Colonic mucosa (tissue), 4 donors: Measurements from ENCODE around the gene C15orf62. TPM values are rescaled to one million over a fixed set of nuclear protein-coding genes. Genes with fewer than 3 reads are reported as not detected.

Experiments
- DNase-seq: peaks from one replicate; pipeline ENCODE4 v3.0.0-alpha.2; 2020
- H3K27ac ChIP-seq: fragments of 200-600 bp; one replicate; pipeline ENCODE4 v1.8.0; 2021
- H3K27me3 ChIP-seq: fragments of 200-600 bp; one replicate; pipeline ENCODE4 v1.8.0; 2021
- H3K36me3 ChIP-seq: fragments of 200-600 bp; one replicate; pipeline ENCODE4 v1.8.0; 2021
- H3K4me1 ChIP-seq: fragments of 200-600 bp; one replicate; pipeline ENCODE4 v1.8.0; 2021; ENCODE audit warnings: mild to moderate bottlenecking
- H3K4me3 ChIP-seq: fragments of 200-600 bp; one replicate; pipeline ENCODE4 v1.8.0; 2021
- H3K9ac ChIP-seq, 2 donors: one replicate each; pipeline ENCODE4 v1.7.0; 2013; ENCODE audit warnings: control low read depth in 2 of 2, low read depth in 2 of 2, low read length in 2 of 2
- H3K9me3 ChIP-seq: fragments of 200-600 bp; one replicate; pipeline ENCODE4 v1.8.0; 2021
- CTCF ChIP-seq: fragments of 200-600 bp; IDR thresholded peaks from one replicate; pipeline ENCODE4 v1.8.0; 2022; ENCODE audit warnings: antibody characterized with exemption, mild to moderate bottlenecking
- intact Hi-C: fragments of 100-400 bp; cut with DNase I; formaldehyde crosslinking; loops from one replicate; pipeline ENCODE4 v1.14.1; 2022
- total RNA-seq, 2 donors: library from RNA; stranded (reverse); fragmentation: NEBNext Ultra II Directional in 1 of 2; extraction: Animal tissue kit (Norgen Biotek cat#: 25700) in 1 of 2; gene quantifications; one replicate each; pipeline ENCODE4 v1.2.1, GENCODE V29; 2021
- donor health status: healthy.
- donor health status: DM: no; HTN: no; CAD: no.
- donor health status: DM: no; HTN: no; CAD: no.

Gene C15orf62
- total RNA-seq, 2 donors from 2014 or later, result 0.74 to 0.80 TPM

DNA sequence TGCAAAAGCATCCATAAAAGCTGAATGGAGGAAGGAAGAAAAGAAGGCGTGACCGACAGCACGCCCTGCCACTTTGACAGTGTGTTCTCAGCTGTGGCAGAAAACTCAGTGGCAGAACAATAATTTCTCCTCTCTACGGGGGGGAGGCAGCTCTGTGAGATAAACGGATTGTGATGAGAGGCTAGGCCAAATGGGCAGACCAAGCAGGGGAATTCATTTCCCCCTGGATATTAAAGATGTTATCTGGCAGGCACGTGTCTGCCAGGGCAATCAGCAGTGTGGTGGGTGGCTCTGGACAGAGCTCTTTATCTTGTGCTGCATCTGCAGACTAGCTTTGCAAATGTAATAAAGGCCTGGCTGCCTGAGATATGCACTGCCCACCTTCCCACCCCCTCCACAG is 12.8 kb upstream of the C15orf62 start:
- no peaks in the 10 kb centered on the region for H3K9me3 ChIP-seq
- intact Hi-C loops, result no loop called here
- no peaks in the 10 kb centered on the region for H3K4me1 ChIP-seq
- H3K9ac ChIP-seq, result no peak overlapping the region
- H3K4me3 ChIP-seq, result no peak overlapping the region
- no peak for TF ChIP-seq CTCF
- DNase-seq, result no peak
- H3K27me3 ChIP-seq, result no peaks in the 10 kb centered on the region
- peaks cover 1% of the 10 kb centered on the region for H3K36me3 ChIP-seq
- no peak overlapping the region for H3K27ac ChIP-seq

GRCh38 chr15:40759961-40760360 is 9.8 kb upstream of the C15orf62 start:
- Histone ChIP-seq H3K36me3 (no peaks in the 10 kb centered on the region), H3K9ac (no peak overlapping the region), H3K4me3 (no peak overlapping the region), H3K4me1 (peaks cover 3% of the 10 kb centered on the region), H3K27me3 (no peaks in the 10 kb centered on the region), H3K27ac (no peak overlapping the region), H3K9me3 (no peaks in the 10 kb centered on the region)
- no peak for TF ChIP-seq CTCF
- no peak for DNase-seq
- intact Hi-C loops, result no loop called here

DNA sequence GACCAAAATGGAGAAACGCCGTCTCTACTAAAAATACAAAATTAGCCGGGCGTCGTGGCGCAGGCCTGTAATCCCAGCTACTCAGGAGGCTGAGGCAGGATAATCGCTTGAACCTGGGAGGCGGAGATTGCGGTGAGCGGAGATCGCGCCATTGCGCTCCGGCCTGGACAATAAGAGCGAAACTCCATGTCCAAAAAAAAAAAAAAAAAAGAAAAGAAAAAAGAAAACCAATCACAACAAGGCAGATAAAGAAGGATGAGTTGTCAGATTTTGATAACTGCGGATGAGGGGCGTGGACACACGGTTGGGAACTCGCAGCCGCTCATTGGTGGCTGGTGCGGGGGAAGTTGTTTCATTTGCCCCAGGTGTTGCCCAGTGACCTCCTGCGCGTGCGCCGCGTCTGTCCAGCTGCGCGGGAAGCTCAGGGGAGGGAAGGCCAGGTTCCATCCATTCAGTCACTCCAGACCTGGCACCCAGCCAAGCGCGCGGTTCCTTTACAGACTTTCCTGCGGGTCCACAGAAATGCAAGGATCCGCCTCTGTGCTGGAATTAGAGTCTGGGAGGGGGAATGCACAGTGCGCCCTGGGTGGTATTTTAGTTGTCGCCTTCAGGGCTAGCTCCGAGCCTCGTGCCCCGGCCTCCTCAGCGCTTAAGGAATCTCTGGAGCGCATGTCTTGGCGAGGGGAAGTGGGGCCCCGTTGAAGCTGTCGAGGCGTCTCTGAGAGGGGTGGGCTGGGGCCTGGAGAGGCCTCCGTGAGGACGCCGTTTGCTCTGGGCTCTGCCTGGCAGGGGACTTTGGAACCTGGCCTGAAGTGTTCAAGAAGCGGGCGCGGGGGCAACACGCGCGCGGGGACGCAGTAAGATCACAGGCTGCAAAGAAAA is 6.6 kb upstream of the C15orf62 start:
- no peaks in the 10 kb centered on the region for H3K9me3 ChIP-seq
- H3K4me3 ChIP-seq, result peak overlapping the region; percentile 59
- no peak for TF ChIP-seq CTCF
- peak overlapping the region; percentile 88 for H3K27ac ChIP-seq
- H3K9ac ChIP-seq, result peak overlapping the region; percentile 76 to 81
- no peaks in the 10 kb centered on the region for H3K27me3 ChIP-seq
- intact Hi-C loops, result no loop called here
- peak; percentile 90 for DNase-seq
- peaks cover 14% of the 10 kb centered on the region for H3K4me1 ChIP-seq
- H3K36me3 ChIP-seq, result no peaks in the 10 kb centered on the region

DNA sequence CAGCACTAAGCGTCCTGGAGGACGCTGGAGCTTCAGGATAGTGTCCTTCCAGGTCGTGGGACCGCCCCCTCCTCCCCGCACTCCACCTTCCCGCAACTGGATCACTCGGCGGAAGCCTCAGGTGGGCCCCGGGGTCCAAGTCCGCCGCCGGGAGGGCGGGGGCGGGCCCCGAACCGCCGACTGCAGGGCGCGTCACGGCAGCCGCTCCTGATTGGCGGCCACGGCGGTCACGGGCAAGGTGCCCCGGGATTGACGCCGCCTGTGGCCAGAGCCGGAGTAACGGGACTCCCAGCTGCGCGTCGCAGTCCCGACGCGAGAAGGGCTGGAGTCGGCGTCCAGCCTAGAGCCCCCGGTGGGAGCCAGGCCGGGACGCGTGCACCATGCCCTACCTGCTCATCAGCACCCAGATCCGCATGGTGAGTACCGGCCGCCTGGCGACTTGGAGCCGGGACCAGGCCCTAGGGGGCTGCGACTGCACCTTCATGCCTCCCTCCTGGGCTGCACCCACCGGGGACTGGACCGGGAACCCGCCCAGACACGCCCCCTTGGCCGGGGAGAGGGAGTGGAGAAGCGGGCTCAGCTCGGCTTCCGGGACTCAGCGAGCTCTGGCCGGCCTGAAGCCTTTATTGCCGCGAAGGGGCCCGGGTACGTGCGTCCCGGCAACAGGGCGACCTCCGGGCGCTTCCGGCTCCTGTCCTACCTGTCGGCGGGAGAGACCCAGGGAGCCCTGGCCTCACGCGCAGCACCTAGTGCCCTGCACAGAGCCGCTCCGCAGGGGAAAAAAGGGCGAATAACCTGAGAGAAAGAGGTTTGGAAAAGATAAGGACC is 5.8 kb upstream of the C15orf62 start, which contains the start of gene GCHFR:
GCHFR (plus strand) TSS at position 268 of the 828 bp plus-strand sequence; CDS start at position 381, 113 bp downstream.
- peaks cover 18% of the 10 kb centered on the region for H3K4me1 ChIP-seq
- peak; percentile 40 for TF ChIP-seq CTCF

DNA sequence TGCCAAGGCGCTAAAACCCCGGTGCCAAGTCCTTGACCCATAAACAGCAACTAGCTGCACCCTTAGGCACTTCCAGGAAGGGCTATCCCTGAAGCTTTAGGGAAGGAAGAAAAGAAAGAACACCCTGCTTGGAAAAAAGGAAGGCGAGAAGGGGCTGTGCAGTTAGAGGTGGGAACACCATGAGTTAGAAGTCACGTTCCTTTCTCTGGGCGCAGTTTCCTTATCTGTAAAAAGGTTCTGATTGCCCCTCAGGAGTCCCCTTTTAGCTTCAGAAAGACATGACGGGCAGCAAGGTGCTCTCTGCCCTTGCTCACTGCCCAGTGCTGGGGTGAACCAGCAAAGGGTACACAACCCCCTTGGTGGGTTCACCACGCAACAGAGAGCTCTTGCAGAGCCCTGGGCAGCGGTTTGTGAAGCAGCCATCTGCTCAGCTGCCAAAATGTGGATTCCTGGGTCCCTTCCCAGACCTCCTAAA is 5.1 kb upstream of the C15orf62 start:
- no peak for TF ChIP-seq CTCF
- Histone ChIP-seq H3K9me3 (no peaks in the 10 kb centered on the region), H3K27me3 (no peaks in the 10 kb centered on the region), H3K4me1 (peaks cover 24% of the 10 kb centered on the region), H3K27ac (peak overlapping the region; percentile 88), H3K36me3 (no peaks in the 10 kb centered on the region), H3K4me3 (peak overlapping the region; percentile 59), H3K9ac (peak overlapping the region; percentile 76 to 94)
- intact Hi-C loops, result no loop called here
- DNase-seq, result no peak

More for the DNA sequence above, 5.8 kb upstream of the C15orf62 start, which contains the start of gene GCHFR:
- DNase-seq, result peak; percentile 88
- Histone ChIP-seq H3K27me3 (no peaks in the 10 kb centered on the region), H3K27ac (peak within 1 kb of the TSS; percentile 88), H3K9ac (peak within 1 kb of the TSS; percentile 76 to 94), H3K4me3 (peak within 1 kb of the TSS; percentile 59), H3K36me3 (no peaks in the 10 kb centered on the region), H3K9me3 (no peaks in the 10 kb centered on the region)
- intact Hi-C loops, result no loop called here
